Stimulated activated naive CD8-positive, alpha-beta T cell treated with anti-CD3 and anti-CD28 coated beads, Interleukin-15, Interleukin-2, amounts not matched to agents 100 U/mL and 50 U/mL, for 24 hours (primary cell): ENCODE measurements around the gene VPS25.
"Not testable (repeated sequence)": the region's sequence is repeated elsewhere in the genome, so short reads cannot be mapped to it uniquely, and the experiment has no call there.

Experiments
- ATAC-seq: fragments of 150-1000 bp; cut with Tn5 transposase; one replicate; pipeline ENCODE4 v1.10.0; 2021
- DNase-seq: peaks from one replicate; pipeline ENCODE4 v3.0.0; 2021

Gene VPS25

DNA sequence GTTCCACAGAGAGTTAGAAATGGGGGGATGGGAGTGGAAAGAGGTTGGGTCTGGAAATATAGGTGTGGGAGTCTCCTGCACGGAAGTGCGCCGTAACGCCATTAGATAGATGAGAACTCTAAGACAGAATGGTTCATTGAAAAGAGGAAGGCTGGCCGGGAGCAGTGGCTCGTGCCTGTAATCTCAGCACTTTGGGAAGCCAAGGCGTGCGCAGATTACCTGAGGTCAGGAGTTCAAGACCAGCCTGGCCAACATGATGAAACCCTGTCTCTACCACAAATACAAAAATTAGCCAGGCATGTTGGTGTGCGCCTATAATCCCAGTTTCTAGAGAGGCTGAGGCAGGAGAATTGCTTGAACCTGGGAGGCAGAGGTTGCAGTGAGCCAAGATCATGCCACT, 5.2 kb upstream of the VPS25 start:
- ATAC-seq, DNase-seq: not testable (repeated sequence)

- not testable (repeated sequence) for ATAC-seq, DNase-seq
Observed at GRCh38 chr17:42769964-42770363, 3.3 kb upstream of the VPS25 start.

GRCh38 chr17:42772945-42773289, 332 bp upstream of the VPS25 start:
- DNase-seq: no peak
- ATAC-seq: no peak

DNA sequence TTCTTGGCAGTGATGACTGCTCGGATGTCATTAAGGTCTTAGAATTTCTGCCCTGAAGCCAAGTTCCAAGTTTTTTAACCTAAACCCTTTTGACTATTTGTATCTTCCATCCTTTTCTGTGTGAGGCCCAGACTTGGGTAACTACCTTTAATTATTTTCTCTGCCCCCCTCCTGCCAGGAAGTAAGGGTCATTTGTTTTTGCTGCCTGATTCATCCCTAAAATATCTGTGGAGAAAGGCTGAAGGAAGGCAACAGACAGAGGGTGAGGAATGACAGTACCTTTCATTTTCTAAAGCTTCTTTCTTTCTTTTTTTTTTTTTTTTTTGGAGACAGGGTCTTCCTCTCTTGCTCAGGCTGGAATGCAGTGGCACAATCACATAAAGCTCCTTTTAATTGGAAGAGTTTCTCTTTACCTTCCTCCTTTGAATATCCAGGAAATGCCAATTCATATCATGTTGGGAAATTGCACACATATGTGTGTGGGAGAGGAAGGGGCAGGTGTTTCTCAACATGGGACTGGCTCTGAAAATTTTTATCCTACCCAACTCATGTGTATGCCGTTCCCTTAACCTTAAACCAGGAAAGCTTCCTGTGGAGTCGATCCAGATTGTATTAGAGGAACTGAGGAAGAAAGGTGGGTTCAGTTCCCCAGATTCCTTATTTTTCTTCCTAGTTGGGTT, 957 bp downstream of the VPS25 start:
- DNase-seq: no peak
- ATAC-seq: no peak

GRCh38 chr17:42775534-42776098, 2.4 kb downstream of the VPS25 start:
- ATAC-seq (no peak), DNase-seq (no peak)

DNA sequence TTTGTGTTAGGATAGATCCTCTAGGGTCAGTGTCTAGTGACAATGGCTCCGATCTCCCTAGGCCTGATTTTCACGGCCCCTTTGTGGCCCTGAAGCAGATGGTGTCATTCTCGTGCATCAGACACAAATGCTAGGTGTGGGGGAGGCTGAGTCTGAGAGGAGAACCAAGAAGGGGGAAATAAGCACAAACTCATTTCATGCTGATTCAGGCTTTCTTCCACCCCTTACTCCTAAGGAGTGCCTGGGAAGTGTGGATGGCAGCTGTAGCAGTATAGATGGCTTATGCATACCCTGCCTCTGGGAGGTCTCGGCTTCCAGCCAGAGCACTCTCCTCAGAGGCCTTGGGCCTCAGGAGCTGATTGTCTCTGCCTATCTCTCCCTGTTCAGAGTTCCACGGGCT, 5.3 kb downstream of the VPS25 start:
- ATAC-seq (no peak), DNase-seq (no peak)

DNA sequence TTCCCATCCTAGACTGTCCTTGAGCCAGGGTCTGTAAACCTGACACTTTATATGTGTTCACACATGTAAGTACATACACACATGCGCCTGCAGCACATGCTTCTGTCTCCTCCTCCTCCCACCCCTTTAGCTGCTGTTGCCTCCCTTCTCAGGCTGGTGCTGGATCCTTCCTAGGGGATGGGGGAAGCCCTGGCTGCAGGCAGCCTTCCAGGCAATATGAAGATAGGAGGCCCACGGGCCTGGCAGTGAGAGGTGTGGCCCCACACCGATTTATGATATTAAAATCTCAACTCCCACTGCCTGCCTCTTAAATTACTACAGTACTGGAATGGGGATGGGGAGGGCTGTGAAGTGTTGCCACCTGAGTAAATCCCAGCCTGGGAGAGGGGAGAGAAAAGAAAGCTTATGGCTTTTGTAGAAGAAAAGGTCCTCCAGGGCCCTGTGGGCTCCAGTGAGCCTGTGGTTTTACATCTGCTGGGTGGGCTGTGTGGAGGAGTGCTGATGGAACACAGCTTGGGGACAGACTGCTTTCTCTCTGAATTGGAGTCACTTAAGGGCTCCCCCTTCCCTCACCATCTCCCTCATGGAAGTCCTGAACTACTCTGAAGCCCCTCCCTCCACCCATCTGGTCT, 6.2 kb downstream of the VPS25 start:
- DNase-seq (no peak), ATAC-seq (no peak)

GRCh38 chr17:42779936-42780850, 6.9 kb downstream of the VPS25 start, which contains the start of gene WNK4:
Gene WNK4, plus strand, starts transcription at chr17:42780610. Its CDS starts 89 bp downstream, at chr17:42780699.
- no peak for ATAC-seq
- DNase-seq: no peak

DNA sequence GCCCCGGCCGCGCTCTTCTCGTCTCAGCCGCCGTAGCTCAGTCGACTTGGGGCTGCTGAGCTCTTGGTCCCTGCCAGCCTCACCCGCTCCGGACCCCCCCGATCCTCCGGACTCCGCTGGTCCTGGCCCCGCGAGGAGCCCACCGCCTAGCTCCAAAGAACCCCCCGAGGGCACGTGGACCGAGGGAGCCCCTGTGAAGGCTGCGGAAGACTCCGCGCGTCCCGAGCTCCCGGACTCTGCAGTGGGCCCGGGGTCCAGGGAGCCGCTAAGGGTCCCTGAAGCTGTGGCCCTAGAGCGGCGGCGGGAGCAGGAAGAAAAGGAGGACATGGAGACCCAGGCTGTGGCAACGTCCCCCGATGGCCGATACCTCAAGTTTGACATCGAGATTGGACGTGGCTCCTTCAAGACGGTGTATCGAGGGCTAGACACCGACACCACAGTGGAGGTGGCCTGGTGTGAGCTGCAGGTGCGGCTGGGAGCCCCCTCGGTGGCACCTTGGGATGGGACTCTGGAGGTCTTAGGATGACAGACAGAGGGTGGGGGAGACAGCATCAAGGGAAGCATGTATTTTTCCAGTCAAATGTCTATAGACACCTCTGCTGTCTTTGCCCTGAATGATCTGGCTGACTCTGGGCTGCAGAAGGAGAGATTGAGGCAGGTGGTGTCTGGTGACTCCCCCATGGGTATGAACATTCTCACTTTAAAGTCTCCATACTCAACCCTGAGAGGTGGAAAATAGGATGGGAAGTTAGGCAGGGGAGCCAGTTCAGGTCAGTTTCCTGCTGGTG, 7.8 kb downstream of the VPS25 start:
- no peak for ATAC-seq
- DNase-seq: no peak

GRCh38 chr17:42781639-42782165, 8.5 kb downstream of the VPS25 start:
- ATAC-seq: no peak
- no peak for DNase-seq

DNA sequence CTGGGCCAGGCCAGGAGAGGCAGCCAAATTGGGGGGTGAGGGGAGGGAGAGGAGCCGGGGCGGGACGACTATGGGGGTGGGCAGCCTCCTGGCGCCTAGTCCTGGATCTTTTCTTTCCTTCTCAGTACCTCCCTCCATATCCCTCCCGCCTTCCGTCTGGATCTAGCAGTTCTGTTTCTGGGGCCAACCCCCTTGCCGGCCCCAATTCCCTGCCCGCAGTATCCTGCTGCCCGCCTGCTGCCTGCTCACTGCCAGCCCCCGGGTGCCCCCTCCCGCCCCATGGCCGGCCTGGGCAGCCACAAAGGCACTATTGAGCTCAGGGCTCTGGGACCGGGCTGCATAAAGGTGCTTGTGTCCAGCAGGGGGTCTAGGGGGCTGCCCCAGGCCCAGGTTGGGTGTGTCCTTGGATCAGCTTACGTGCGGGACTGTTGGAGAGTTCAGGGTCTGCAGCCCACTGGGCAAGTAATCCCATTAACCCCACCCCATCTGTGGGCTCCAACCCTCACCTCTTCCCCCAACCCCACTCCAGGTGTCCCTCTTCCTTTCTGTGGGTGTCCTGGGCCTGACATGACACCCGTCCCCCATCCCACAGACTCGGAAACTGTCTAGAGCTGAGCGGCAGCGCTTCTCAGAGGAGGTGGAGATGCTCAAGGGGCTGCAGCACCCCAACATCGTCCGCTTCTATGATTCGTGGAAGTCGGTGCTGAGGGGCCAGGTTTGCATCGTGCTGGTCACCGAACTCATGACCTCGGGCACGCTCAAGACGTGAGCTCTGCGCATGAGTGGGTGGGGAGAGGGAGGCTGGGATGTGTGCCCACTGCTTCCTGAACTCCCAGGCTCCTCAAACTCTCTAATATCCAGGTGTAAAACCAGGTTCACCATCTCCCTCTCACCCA, 9.2 kb downstream of the VPS25 start:
- no peak for ATAC-seq
- no peak for DNase-seq

DNA sequence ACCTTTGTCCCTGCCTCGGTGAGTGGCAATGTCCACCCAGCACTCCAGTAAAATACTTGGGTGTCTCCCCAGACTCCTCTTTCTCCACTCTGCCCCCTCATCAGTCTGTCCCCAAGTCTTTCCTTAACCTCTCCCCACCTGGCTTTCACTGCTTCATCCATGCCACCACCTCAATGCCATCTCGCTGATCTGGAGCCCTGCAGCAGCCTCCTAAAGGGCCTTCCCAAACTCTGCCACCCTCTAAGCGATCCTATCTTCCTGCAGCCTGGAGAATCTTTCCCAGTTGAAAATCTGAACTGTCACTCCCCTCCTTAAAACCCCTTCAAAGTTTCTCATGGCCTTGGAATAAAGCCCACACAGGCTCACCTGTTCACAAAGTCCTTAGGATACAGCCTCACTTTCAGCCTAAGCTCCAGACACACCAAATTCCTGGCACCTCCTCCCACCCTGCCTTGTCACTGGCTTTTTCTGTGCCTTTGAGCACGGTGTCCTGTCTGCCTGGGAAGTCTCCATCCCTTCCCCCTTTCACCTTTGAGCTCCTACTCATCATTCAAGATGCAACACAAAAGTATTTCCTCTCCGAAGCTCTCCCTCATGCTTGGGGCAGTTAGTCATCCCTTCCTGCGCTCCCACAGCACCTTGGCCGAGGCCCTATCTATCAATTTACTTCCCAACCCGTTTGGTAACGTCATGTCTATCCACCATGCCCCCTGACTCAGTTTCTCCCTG, 10.0 kb downstream of the VPS25 start:
- ATAC-seq (no peak), DNase-seq (no peak)

DNA sequence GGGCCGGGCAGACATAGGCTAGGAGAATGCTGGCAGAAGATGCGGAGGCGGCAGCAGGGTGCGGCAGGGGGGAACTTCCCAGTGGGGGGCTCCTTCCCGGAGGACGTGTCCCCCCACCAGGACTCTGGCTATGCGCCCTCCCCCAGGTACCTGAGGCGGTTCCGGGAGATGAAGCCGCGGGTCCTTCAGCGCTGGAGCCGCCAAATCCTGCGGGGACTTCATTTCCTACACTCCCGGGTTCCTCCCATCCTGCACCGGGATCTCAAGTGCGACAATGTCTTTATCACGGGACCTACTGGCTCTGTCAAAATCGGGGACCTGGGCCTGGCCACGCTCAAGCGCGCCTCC, 10.5 kb downstream of the VPS25 start:
- DNase-seq (no peak), ATAC-seq (no peak)

GRCh38 chr17:42784409-42784808, 11.2 kb downstream of the VPS25 start:
- DNase-seq (no peak), ATAC-seq (no peak)

DNA sequence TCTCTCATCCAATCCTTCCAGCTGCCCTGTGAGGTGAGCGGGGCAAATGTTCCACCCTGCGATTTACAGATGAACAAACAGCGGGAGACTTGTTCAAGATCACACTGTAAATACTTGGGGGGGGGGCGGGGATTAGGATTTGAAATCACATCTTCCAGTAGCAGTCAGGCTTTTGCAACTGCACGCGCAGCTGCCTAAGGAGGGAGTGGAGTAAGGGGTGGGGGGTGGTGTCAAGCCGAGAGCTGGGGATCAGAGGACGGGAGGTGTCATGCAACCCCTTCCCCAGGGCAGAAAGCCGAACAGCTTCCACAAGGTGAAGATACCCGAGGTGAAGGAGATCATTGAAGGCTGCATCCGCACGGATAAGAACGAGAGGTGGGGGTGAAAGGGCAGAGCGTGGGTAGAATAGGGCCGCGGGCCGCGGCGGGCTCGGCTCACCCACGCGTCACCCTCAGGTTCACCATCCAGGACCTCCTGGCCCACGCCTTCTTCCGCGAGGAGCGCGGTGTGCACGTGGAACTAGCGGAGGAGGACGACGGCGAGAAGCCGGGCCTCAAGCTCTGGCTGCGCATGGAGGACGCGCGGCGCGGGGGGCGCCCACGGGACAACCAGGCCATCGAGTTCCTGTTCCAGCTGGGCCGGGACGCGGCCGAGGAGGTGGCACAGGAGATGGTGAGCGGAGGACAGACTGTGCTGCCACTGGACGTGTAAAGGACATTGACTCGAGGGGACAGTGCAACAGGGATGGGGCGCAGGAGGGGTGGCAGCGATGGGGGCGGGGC, 11.8 kb downstream of the VPS25 start:
- no peak for DNase-seq
- ATAC-seq: no peak

- DNase-seq: no peak
Observed at GRCh38 chr17:42787266-42787665, 14.0 kb downstream of the VPS25 start.

GRCh38 chr17:42791948-42792347, 18.7 kb downstream of the VPS25 start:
- DNase-seq: no peak
- ATAC-seq: no peak

More at GRCh38 chr17:42787266-42787665, 14.0 kb downstream of the VPS25 start:
- no peak for ATAC-seq

DNA sequence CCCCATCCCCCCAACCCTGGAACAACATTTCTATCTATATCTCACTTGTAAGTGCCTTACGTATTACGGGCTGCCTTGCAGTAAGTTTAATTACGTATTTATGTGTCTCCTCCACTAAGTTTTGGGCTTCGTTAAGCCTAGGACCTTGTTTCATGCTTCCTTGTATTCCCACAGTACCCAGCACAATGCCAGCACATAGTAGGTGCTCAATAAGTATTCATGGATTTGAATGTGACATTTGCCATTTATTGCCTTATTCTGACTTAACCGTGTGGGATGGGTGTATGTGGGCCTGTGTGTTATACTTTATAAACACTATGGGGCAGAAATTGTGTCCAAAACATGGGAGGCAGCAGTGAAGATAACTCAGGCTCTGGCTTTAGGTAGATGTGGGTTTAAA, 19.3 kb downstream of the VPS25 start:
- no peak for DNase-seq
- no peak for ATAC-seq

- no peak for DNase-seq
Observed at GRCh38 chr17:42795061-42795460, 21.8 kb downstream of the VPS25 start.

More at GRCh38 chr17:42795061-42795460, 21.8 kb downstream of the VPS25 start:
- ATAC-seq: no peak
